Activated B cell treated with CpG ODN at 0.5 μM for 24 hours (primary cell): ENCODE results near the gene TMEM176B. TPM values are rescaled to one million over a fixed set of nuclear protein-coding genes. Genes with fewer than 3 reads are reported as not detected.
"Not testable (repeated sequence)": the region's sequence is repeated elsewhere in the genome, so short reads cannot be mapped to it uniquely, and the experiment has no call there.

Experiments
- ATAC-seq: fragments of 200-7000 bp; cut with Tn5 transposase; one replicate; pipeline ENCODE4 v1.10.0; 2021; ENCODE audit warnings: low read depth, mild to moderate bottlenecking, moderate library complexity
- CTCF ChIA-PET: fragments of 350-600 bp; sonication (Branson Sonifier 250); formaldehyde crosslinking; loops from one replicate; lab custom pipeline; 2021; ENCODE audit warnings: antibody characterized with exemption; lab: Charles Lee
- POLR2A ChIA-PET: fragments of 350-600 bp; sonication (Branson Sonifier 250); formaldehyde crosslinking; loops from one replicate; lab custom pipeline; 2021; ENCODE audit warnings: antibody characterized with exemption; lab: Charles Lee
- DNase-seq: peaks from one replicate; pipeline ENCODE4 v3.0.0; 2022
- H3K27ac Mint-ChIP-seq: one replicate; pipeline ENCODE4 v1.8.0; 2020; ENCODE audit warnings: mixed read lengths
- H3K27me3 Mint-ChIP-seq: one replicate; pipeline ENCODE4 v1.8.0; 2021; ENCODE audit warnings: mixed read lengths
- H3K36me3 Mint-ChIP-seq: one replicate; pipeline ENCODE4 v1.8.0; 2021; ENCODE audit warnings: low read depth, mixed read lengths
- H3K4me1 Mint-ChIP-seq: one replicate; pipeline ENCODE4 v1.8.0; 2021; ENCODE audit warnings: mixed read lengths
- H3K4me3 Mint-ChIP-seq: one replicate; pipeline ENCODE4 v1.8.0; 2020; ENCODE audit warnings: mild to moderate bottlenecking, mixed read lengths
- H3K9me3 Mint-ChIP-seq: one replicate; pipeline ENCODE4 v1.8.0; 2020; ENCODE audit warnings: mixed read lengths
- intact Hi-C: fragments of 100-400 bp; cut with micrococcal nuclease; formaldehyde crosslinking; loops from one replicate; pipeline ENCODE4 v1.15.1; 2024
- total RNA-seq: library from RNA; stranded (reverse); gene quantifications from 2 replicates; pipeline ENCODE4 v1.2.3, GENCODE V29; 2022
- TF ChIP-seq, protein P1 (sequence below): fragments of 200-600 bp; IDR thresholded peaks from one replicate; pipeline ENCODE4 v1.8.0; 2022; ENCODE audit warnings: antibody characterized with exemption, mild to moderate bottlenecking

The TMEM176B gene
- total RNA-seq, 1 donor from 2014 or later: 0.47 TPM

DNA sequence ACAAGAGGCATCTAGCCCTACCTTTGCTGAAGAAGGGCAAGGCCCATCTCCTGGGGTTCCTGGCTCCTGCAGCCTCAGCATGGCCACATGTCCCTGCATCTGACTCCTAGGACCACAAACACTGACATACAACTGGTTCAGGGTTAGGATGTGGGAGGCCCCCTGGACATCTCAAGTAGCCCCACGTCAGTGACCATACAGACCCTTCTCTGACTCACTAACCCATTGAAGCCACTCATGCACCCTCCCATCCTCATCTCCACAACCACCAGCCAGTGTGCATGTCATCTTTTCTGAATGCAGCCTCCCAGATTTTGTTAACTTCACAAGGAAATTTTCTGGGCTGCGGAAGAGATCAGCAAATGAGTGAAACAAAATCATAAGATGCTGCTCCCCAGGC lies 18.2 kb downstream of the TMEM176B start:
- H3K27ac Mint-ChIP-seq: no peak overlapping the region
- intact Hi-C loops: no loop called here

GRCh38 chr7:150781103-150781502 lies 19.1 kb downstream of the TMEM176B start:
- Mint-ChIP-seq H3K4me3 (no peak overlapping the region), H3K4me1 (no peaks in the 10 kb centered on the region), H3K27me3 (peaks cover 20% of the 10 kb centered on the region), H3K36me3 (no peaks in the 10 kb centered on the region), H3K9me3 (no peaks in the 10 kb centered on the region), H3K27ac (no peak overlapping the region)
- DNase-seq: no peak
- ChIA-PET POLR2A (no interaction called here), CTCF (no interaction called here)
- intact Hi-C loops: no loop called here
- TF ChIP-seq, protein P1, sequence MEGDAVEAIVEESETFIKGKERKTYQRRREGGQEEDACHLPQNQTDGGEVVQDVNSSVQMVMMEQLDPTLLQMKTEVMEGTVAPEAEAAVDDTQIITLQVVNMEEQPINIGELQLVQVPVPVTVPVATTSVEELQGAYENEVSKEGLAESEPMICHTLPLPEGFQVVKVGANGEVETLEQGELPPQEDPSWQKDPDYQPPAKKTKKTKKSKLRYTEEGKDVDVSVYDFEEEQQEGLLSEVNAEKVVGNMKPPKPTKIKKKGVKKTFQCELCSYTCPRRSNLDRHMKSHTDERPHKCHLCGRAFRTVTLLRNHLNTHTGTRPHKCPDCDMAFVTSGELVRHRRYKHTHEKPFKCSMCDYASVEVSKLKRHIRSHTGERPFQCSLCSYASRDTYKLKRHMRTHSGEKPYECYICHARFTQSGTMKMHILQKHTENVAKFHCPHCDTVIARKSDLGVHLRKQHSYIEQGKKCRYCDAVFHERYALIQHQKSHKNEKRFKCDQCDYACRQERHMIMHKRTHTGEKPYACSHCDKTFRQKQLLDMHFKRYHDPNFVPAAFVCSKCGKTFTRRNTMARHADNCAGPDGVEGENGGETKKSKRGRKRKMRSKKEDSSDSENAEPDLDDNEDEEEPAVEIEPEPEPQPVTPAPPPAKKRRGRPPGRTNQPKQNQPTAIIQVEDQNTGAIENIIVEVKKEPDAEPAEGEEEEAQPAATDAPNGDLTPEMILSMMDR: no peak
- ATAC-seq: no peak

More for the DNA sequence above, 18.2 kb downstream of the TMEM176B start:
- TF ChIP-seq, protein P1: no peak
- ChIA-PET POLR2A (no interaction called here), CTCF (no interaction called here)
- Mint-ChIP-seq H3K27me3 (peaks cover 20% of the 10 kb centered on the region), H3K36me3 (no peaks in the 10 kb centered on the region), H3K4me1 (no peaks in the 10 kb centered on the region), H3K4me3 (no peak overlapping the region), H3K9me3 (no peaks in the 10 kb centered on the region)
- DNase-seq: no peak
- ATAC-seq: no peak

DNA sequence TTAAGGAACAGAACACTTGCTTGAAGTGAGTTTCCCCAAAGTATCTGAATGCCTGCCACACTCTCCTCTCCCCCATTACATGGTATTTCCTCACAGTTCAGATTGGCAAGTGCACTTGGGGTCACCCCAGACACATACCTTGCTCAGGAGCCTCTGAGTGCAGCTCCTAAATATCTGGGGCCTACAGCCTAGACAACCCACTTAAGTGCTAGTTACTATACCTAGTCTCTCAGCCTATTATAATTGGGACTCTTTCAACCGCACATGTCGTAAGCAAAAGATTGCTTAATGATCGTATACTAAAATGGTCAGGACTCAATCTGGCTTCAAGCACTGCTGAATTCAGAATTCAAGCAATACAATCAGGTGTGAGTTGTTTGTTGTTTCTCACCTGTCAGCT lies 19.9 kb downstream of the TMEM176B start:
- H3K27ac Mint-ChIP-seq: no peak overlapping the region
- H3K9me3 Mint-ChIP-seq: no peaks in the 10 kb centered on the region
- TF ChIP-seq, protein P1: no peak
- no peak overlapping the region for H3K4me3 Mint-ChIP-seq
- H3K4me1 Mint-ChIP-seq: no peaks in the 10 kb centered on the region
- POLR2A ChIA-PET: no interaction called here
- DNase-seq: no peak
- peaks cover 18% of the 10 kb centered on the region for H3K27me3 Mint-ChIP-seq
- H3K36me3 Mint-ChIP-seq: no peaks in the 10 kb centered on the region
- intact Hi-C loops: no loop called here
- CTCF ChIA-PET: no interaction called here
- ATAC-seq: no peak

DNA sequence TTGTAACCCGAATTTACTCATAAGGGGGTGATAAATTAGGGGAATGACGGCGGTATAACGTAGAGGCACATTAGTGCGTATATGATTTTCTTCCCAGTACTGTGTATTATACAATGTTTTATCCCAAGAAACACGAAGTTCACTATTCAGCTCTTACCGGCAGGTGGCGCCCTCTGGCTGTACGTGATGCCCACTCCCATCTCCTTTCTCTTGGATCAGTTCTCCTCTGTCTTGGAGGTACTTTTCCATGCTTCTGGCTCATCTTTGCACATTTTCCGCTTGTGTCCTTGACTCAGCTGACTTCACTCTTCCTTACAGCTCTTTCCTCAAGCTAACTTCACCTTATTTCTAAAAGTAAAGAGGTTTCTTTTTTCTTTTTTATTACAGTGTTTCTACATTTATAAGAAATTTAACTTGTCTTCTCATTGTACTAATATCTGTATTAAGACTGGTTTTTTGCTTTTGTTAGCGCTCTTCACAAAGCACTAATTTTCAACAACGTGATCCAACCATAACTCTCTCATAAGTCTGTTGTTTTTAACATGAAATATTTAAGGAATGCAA lies 21.3 kb downstream of the TMEM176B start:
- Mint-ChIP-seq H3K9me3 (peaks cover 5% of the 10 kb centered on the region), H3K27ac (no peak overlapping the region), H3K36me3 (peaks cover 2% of the 10 kb centered on the region), H3K4me3 (no peak overlapping the region), H3K27me3 (peaks cover 18% of the 10 kb centered on the region), H3K4me1 (no peaks in the 10 kb centered on the region)
- ChIA-PET CTCF (interaction anchor here (0.8 to 1.1 kb wide), 7 partner anchors 9 to 994 kb away, joined by 3 to 6 read pairs (median 3); no protein-coding TSS in a partner anchor), POLR2A (no interaction called here)
- TF ChIP-seq, protein P1: peak; percentile 99
- ATAC-seq: peak; percentile 49
- peak; percentile 37 for DNase-seq
- intact Hi-C loops: loop anchor here (1.0 to 2.0 kb wide), 3 partner anchors 209 to 524 kb away; no protein-coding TSS in a partner anchor

- no peak for ATAC-seq
- peaks cover 2% of the 10 kb centered on the region for H3K36me3 Mint-ChIP-seq
- CTCF ChIA-PET: interaction anchor here (0.8 to 1.1 kb wide), 6 partner anchors 9 to 161 kb away, joined by 3 to 6 read pairs (median 3); no protein-coding TSS in a partner anchor
These were observed 22.0 kb downstream of the TMEM176B start for GRCh38 chr7:150778014-150778737.

GRCh38 chr7:150774131-150774530 lies 26.0 kb downstream of the TMEM176B start:
- CTCF ChIA-PET, H3K27ac Mint-ChIP-seq, DNase-seq, POLR2A ChIA-PET, intact Hi-C loops, H3K4me3 Mint-ChIP-seq, H3K4me1 Mint-ChIP-seq, ATAC-seq, H3K36me3 Mint-ChIP-seq: not testable (repeated sequence)
- H3K9me3 Mint-ChIP-seq: peaks cover 12% of the 10 kb centered on the region
- peaks cover 10% of the 10 kb centered on the region for H3K27me3 Mint-ChIP-seq

More at GRCh38 chr7:150778014-150778737, 22.0 kb downstream of the TMEM176B start:
- Mint-ChIP-seq H3K4me1 (no peaks in the 10 kb centered on the region), H3K27me3 (peaks cover 15% of the 10 kb centered on the region), H3K4me3 (no peak overlapping the region), H3K27ac (no peak overlapping the region), H3K9me3 (peaks cover 9% of the 10 kb centered on the region)
- TF ChIP-seq, protein P1: no peak
- intact Hi-C loops: loop anchor here (1.0 to 2.0 kb wide), 3 partner anchors 210 to 525 kb away; no protein-coding TSS in a partner anchor
- POLR2A ChIA-PET: no interaction called here
- DNase-seq: no peak
